Measurements from ENCODE around the gene ACAT2. TPM values are rescaled to one million over a fixed set of nuclear protein-coding genes. Genes with fewer than 3 reads are reported as not detected.
"Not testable (repeated sequence)": the region's sequence is repeated elsewhere in the genome, so short reads cannot be mapped to it uniquely, and the experiment has no call there.

The ACAT2 gene
- total RNA-seq, 1 donor from 2014 or later = 92.5 TPM

GRCh38 chr6:159821122-159821521 lies 59.3 kb downstream of the ACAT2 start:
- Mint-ChIP-seq H3K9me3 (no peaks in the 10 kb centered on the region), H3K36me3 (no peaks in the 10 kb centered on the region), H3K4me3 (no peak overlapping the region), H3K27ac (no peak overlapping the region), H3K4me1 (peaks cover 17% of the 10 kb centered on the region), H3K27me3 (ENCODE audit: insufficient read depth, low read depth) (peaks cover 7% of the 10 kb centered on the region)
- Histone ChIP-seq H3K4me2 (no peak overlapping the region), H3K4me1 (no peaks in the 10 kb centered on the region), H3K9me3 (ENCODE audit: low read depth) (no peaks in the 10 kb centered on the region), H3K36me3 (no peaks in the 10 kb centered on the region), H3K79me2 (ENCODE audit: low read depth) (no peaks in the 10 kb centered on the region), H3K9ac (no peak overlapping the region), H3F3A (ENCODE audit: low read depth) (no peaks in the 10 kb centered on the region), H3K27ac (no peak overlapping the region), H3K27me3 (no peaks in the 10 kb centered on the region), H2AFZ (replicated peaks) (no peak overlapping the region), H3K4me3 (no peak overlapping the region), H4K20me1 (ENCODE audit: low read depth) (no peaks in the 10 kb centered on the region)
- no peak for DNase-seq (ENCODE audit: low spot score)
- no peak for TF ChIP-seq CTCF (IDR thresholded peaks at IDR 0.05)
- no peak for TF ChIP-seq EZH2 (IDR thresholded peaks at IDR 0.05)
- TF ChIP-seq EZH2phosphoT487 (IDR thresholded peaks at IDR 0.05) = no peak

GRCh38 chr6:159821726-159822125 lies 59.9 kb downstream of the ACAT2 start:
- H3K4me3 ChIP-seq = no peak overlapping the region
- H3F3A ChIP-seq (ENCODE audit: low read depth) = no peaks in the 10 kb centered on the region
- no peaks in the 10 kb centered on the region for H3K36me3 ChIP-seq
- H3K9me3 ChIP-seq (ENCODE audit: low read depth) = no peaks in the 10 kb centered on the region
- H3K27ac Mint-ChIP-seq = no peak overlapping the region
- peaks cover 15% of the 10 kb centered on the region for H3K4me1 Mint-ChIP-seq
- no peak overlapping the region for H3K9ac ChIP-seq
- peaks cover 7% of the 10 kb centered on the region for H3K27me3 Mint-ChIP-seq (ENCODE audit: insufficient read depth, low read depth)
- no peak overlapping the region for H3K4me3 Mint-ChIP-seq
- no peaks in the 10 kb centered on the region for H3K36me3 Mint-ChIP-seq
- DNase-seq (ENCODE audit: low spot score) = no peak
- no peaks in the 10 kb centered on the region for H3K4me1 ChIP-seq
- H3K27me3 ChIP-seq = no peaks in the 10 kb centered on the region
- no peaks in the 10 kb centered on the region for H3K9me3 Mint-ChIP-seq
- no peak overlapping the region for H3K27ac ChIP-seq
- no peaks in the 10 kb centered on the region for H4K20me1 ChIP-seq (ENCODE audit: low read depth)
- no peaks in the 10 kb centered on the region for H3K79me2 ChIP-seq (ENCODE audit: low read depth)
- H2AFZ ChIP-seq (replicated peaks) = no peak overlapping the region
- H3K4me2 ChIP-seq = no peak overlapping the region
- TF ChIP-seq EZH2 (IDR thresholded peaks at IDR 0.05) (no peak), CTCF (IDR thresholded peaks at IDR 0.05) (no peak), EZH2phosphoT487 (IDR thresholded peaks at IDR 0.05) (no peak)

- Mint-ChIP-seq H3K27me3 (ENCODE audit: insufficient read depth, low read depth) (peaks cover 5% of the 10 kb centered on the region), H3K4me1 (peaks cover 17% of the 10 kb centered on the region), H3K36me3 (no peaks in the 10 kb centered on the region), H3K27ac (no peak overlapping the region), H3K4me3 (no peak overlapping the region), H3K9me3 (no peaks in the 10 kb centered on the region)
- H3K27me3 ChIP-seq = no peaks in the 10 kb centered on the region
- no peaks in the 10 kb centered on the region for H3K4me1 ChIP-seq
- TF ChIP-seq EZH2phosphoT487 (IDR thresholded peaks at IDR 0.05) (no peak), EZH2 (IDR thresholded peaks at IDR 0.05) (no peak), CTCF (IDR thresholded peaks at IDR 0.05) (no peak)
- H3K4me2 ChIP-seq = no peak overlapping the region
- no peak for DNase-seq (ENCODE audit: low spot score)
- no peaks in the 10 kb centered on the region for H4K20me1 ChIP-seq (ENCODE audit: low read depth)
- H3K36me3 ChIP-seq = no peaks in the 10 kb centered on the region
- H3K79me2 ChIP-seq (ENCODE audit: low read depth) = no peaks in the 10 kb centered on the region
- H2AFZ ChIP-seq (replicated peaks) = no peak overlapping the region
- H3K9me3 ChIP-seq (ENCODE audit: low read depth) = no peaks in the 10 kb centered on the region
- no peak overlapping the region for H3K27ac ChIP-seq
- no peak overlapping the region for H3K9ac ChIP-seq
- no peaks in the 10 kb centered on the region for H3F3A ChIP-seq (ENCODE audit: low read depth)
- H3K4me3 ChIP-seq = no peak overlapping the region
These were observed 62.1 kb downstream of the ACAT2 start for GRCh38 chr6:159823953-159824352.

DNA sequence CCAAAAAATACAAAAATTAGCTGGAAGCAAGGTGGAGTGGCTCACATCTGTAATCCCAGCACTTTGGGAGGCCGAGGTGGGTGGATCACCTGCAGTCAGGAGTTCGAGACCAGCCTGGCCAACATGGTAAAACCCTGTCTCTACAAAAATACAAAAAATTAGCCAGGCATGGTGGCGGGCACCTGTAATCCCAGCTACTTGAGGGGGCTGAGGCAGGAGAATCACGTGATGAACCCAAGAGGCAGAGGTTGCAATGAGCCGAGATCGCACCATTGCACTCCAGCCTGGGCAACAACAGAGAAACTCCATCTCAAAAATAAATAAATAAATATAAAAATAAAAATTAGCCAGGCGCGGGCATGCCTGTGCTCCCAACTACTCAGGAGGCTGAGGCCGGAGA lies 62.8 kb downstream of the ACAT2 start:
- not testable (repeated sequence) for H3K4me3 Mint-ChIP-seq; H3K9me3 ChIP-seq (ENCODE audit: low read depth); H2AFZ ChIP-seq (replicated peaks); H3K27me3 ChIP-seq; H3K4me2 ChIP-seq; H3K27me3 Mint-ChIP-seq (ENCODE audit: insufficient read depth, low read depth); H4K20me1 ChIP-seq (ENCODE audit: low read depth); H3K9me3 Mint-ChIP-seq; H3K9ac ChIP-seq; H3K4me3 ChIP-seq; H3K27ac ChIP-seq; H3F3A ChIP-seq (ENCODE audit: low read depth); H3K79me2 ChIP-seq (ENCODE audit: low read depth); H3K36me3 Mint-ChIP-seq; H3K36me3 ChIP-seq; H3K27ac Mint-ChIP-seq; DNase-seq (ENCODE audit: low spot score); H3K4me1 ChIP-seq
- H3K4me1 Mint-ChIP-seq = peaks cover 15% of the 10 kb centered on the region
